Stimulated activated CD4-positive, alpha-beta T cell treated with anti-CD3 and anti-CD28 coated beads, Interleukin-12 subunit alpha, Interleukin-12 subunit beta, amount 100 ng/mL, for 24 hours (primary cell): ENCODE measurements around the gene C1QTNF8.

Experiments used
- DNase-seq, 2 experiments: peaks; one replicate each; pipeline ENCODE4 v3.0.0-alpha.2; 2020; ENCODE audit warnings: low read depth in 2 of 2

The C1QTNF8 gene

DNA sequence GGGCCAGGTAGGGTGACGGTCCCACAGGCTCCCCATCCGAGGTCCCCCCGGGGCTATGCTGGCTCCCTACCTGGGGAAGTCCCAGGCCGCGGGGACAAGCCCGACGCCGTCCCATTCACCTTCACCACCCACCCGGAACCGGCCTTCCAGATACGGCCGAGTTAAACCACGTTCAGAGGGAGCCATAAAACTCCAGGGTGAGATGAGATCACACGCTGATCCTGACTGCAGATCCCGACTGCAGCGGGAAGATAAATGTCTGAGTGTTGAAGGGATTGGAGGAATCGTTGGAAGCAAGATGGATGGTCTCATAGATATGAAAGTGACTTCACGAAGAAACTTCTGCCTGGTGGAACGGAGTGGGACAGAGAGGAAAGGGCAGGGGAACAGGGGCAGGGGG is 13.6 kb upstream of the C1QTNF8 start:
- DNase-seq = no peak

DNA sequence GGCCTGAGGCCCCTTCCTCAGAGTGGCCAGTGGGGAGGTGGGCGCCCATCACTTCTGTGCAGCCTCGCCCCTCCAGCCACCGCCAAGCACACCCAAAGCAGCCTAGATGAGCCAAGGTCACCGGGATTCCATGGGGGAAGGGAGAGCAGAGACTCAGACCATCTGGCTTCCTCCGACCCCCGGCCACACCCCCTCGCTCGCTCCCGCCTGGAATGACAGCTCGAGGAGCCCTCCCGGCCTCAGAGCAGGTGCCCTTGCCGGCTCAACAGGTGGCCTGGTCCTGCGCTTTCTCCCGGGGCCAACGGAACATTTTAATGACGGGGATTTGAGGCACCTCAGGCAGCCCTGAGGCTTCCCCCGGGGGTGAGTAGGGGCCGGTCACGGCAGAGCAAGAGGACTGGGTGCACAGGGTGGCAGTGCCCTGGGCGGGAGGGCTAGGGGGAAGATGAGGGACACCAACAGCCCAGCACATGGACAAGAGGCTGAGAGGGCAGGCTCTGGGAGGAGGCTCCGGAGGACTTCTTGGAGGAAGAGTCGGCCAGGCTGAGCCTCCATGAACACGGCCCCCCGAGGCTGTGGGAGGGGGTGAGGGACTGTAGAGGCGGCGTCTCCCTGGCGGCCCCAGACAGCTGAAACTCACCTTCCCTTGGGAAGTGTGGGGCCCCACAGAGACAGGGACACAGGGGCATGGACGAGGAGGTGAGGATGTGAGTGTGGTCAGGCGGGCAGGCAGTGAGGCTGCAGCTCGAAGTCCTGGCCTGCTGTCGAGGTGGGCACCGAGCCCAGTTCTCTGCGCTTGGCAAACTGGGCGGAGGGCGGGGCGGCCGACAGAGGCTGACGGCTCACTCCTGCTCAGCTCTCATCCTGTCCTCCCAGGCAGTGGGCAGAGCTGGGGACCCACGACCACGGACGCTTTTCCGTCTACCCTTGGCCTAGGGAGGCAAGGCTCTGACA is 12.5 kb upstream of the C1QTNF8 start:
- DNase-seq = no peak

DNA sequence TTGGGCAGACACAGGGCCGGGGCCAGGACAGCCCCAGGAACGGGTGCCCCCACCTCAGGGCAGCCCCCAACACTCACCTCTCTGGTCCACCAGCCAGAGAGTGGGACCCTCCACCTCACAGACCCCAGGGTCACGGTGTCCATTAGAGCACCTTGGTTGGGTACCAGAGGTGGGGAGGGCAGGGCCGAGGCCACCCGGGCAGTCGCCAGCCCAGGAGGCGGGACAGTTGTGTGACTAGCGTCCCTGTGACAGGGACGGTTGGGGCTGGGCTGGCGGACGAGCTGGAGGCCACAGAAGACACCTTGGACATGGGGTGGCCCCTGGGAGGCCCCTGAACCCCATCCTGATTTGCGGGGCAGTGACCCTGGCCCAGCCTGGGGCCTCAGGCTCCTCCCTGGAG is 11.7 kb upstream of the C1QTNF8 start:
- DNase-seq = no peak

DNA sequence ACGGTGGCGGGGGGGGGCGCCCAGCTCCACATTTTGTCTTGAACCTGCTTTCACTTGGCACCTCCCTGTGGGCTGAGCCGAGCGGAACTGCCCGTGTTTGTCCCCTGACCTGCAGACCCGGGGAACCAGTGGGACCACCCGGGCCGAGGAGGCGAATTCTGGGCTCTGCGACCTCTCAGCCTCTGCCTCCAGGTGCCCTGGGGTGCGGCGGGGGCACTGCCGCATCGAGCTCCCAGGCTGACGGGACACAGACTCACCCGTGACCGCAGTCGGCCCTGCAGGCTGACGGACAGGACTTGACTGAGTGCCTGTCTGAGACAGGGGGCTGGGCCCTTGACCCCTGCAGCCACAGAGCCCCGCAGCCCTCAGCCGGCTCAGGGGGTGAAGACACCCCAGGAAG is 11.1 kb upstream of the C1QTNF8 start:
- DNase-seq = no peak

DNA sequence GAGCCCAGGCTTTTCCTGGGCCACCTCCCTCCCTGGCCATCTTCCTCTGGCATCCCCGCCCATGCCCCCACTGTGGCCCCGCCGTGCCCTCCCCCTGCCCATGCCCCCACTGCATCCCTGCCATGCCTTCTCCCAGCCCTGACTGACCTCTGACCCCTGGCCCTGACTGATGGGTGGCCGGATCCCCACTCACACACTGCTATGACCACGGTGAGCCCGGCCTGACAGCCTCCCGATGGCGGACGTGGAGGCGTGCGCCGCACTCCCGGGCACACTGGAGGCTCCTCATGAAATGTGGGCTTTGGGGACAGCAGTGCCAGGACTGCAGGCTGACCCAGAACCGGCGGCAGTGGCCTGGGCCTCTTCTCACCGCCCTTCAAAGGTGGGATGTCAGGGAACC is 10.6 kb upstream of the C1QTNF8 start:
- no peak for DNase-seq

- DNase-seq = peak in 1 of 2 experiments; percentile 42
Measured at GRCh38 chr16:1105888-1106620, 10.0 kb upstream of the C1QTNF8 start.

GRCh38 chr16:1103636-1103980 is 7.6 kb upstream of the C1QTNF8 start:
- no peak for DNase-seq

DNA sequence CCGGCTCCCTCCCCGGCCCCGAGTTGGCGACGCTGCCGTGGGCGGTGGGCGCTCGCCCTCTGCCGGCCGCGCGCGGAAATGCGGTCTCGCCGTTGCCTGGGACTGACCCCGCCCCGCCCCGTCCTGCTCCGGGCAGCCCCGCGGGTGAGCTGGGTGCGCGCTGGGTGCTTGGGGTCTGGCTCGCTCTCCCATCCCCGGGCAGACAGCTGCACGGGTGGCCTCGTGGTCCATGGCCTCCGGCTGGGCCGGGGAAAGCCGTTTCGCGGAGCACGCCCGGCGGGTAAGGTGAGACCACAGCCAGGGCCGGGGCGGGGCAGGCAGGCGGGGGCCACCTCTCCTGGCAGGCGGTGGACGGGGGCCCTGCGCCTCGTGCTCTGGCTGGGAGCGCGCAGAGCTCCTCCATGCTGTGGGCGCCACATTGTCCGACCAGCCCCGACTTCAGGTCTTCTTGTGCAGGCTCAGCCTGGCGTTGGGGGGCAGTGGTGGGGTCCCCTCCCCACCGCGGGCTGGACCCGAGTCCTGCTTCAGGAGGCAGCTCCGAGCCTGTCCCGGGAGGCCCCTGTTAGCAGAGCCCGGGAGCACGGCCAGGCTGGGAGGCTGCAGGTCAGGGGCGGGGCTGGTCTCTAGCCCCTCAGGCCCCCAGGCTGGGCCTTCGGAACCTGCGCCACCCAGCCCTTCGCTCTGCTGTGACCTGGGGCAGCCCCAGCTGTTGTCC is 7.0 kb upstream of the C1QTNF8 start:
- peak; percentile 42 to 61 for DNase-seq

GRCh38 chr16:1102333-1102700 is 6.3 kb upstream of the C1QTNF8 start:
- no peak for DNase-seq

GRCh38 chr16:1101573-1102332 is 5.7 kb upstream of the C1QTNF8 start:
- no peak for DNase-seq

DNA sequence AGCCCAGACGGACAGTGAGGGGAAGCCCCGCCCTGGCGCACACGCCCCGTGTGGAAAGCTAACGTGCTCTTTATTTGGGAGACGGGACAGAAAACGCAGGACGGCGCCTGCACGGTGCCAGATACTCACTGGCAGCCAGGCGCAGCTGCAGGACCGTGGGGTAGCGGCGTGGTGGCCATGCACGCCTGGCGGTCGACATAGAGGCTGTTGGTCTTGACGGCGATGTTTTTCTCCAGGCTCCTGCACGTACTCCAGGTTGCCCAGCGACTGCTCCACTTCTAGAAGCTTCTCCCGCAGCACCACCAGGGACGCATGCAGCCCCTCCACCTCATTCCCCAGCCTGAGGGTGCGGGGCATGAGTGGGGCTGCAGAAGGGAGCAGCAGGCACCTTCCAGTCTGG is 5.1 kb upstream of the C1QTNF8 start:
- DNase-seq = no peak

- DNase-seq = no peak
Measured at GRCh38 chr16:1100084-1100800, 4.2 kb upstream of the C1QTNF8 start.

DNA sequence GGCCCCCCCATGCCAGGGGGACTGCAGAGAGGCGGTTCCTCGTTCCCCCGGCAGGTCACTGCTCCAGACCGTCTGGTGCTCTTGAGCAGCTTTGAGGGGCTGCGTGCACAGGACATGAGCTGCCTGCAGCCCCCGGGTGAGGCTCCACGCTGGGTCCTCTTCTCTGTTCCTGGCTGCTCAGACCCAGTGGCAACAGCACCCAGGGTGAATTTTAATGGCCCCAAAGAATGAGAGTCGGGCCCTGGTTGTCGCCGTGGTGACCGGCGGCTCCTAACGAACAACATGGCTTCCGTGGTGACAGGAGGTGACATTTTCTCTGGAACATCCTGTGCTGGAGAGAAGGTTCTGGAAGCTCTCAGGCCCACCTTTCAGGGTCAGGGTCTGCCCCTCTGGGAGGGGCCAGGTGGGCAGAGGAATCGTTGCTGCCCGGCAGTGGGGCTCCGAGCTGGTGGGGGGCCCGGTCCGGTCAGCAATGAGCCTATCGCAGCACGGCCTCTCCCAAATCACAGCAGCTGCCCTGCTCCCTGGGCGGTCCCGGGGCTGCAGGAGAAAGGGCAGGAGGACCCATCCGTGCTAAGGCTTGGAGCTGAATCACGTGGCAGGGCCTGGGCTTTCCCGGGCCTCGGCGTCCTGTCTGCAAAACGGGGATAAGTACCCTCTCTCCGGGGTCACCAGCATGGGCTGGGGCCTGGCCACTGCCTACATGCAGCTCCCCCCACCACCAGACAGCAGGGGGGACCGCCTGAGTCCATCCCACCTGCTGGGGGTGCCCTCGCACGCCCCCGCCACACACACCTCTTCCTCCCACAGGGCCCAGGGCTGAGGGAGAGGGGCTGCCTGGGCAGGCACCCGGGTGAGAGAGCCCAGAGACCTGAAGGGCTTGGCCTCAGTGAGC is 3.4 kb upstream of the C1QTNF8 start:
- DNase-seq = no peak

DNA sequence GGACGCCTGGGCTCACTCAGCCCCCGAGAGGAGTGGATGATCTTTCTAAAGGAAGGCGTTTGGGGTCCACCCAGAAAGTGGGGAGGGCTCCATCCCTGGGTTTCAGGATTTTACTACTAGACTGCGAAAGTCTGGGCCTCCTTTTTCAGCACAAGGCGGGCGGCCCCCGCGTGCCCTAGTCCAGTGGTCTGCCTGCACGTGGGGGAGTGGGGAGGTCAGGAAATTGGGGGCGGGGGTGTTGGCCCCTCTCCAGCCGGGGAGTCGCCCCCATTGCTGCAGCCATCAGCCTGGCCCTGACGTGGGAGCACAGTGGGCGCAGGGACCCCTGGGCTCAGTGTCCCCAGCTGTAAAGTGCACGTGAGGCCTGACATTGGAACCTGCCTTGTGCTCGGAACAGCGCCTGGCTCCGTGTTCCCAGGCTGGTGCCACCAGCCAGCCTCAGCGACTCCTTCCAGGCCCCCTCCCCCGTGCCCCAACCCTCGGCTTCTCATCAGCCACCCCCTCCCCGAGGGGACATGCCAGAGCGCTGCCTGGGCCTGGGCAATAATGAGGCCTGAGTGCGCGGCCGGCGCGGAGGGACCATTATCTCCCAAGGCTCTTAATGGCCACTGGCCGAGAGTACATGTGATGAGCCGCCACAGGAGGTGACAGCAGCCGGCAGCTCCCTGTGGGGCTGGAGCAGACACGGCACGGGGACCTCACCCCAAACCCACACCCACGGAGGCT is 2.4 kb upstream of the C1QTNF8 start:
- no peak for DNase-seq

- no peak for DNase-seq
Measured at GRCh38 chr16:1097800-1098199, 1.8 kb upstream of the C1QTNF8 start.

GRCh38 chr16:1097156-1097555 is 1.1 kb upstream of the C1QTNF8 start:
- DNase-seq = no peak

GRCh38 chr16:1095450-1096168 is 435 bp downstream of the C1QTNF8 start:
- DNase-seq = no peak

DNA sequence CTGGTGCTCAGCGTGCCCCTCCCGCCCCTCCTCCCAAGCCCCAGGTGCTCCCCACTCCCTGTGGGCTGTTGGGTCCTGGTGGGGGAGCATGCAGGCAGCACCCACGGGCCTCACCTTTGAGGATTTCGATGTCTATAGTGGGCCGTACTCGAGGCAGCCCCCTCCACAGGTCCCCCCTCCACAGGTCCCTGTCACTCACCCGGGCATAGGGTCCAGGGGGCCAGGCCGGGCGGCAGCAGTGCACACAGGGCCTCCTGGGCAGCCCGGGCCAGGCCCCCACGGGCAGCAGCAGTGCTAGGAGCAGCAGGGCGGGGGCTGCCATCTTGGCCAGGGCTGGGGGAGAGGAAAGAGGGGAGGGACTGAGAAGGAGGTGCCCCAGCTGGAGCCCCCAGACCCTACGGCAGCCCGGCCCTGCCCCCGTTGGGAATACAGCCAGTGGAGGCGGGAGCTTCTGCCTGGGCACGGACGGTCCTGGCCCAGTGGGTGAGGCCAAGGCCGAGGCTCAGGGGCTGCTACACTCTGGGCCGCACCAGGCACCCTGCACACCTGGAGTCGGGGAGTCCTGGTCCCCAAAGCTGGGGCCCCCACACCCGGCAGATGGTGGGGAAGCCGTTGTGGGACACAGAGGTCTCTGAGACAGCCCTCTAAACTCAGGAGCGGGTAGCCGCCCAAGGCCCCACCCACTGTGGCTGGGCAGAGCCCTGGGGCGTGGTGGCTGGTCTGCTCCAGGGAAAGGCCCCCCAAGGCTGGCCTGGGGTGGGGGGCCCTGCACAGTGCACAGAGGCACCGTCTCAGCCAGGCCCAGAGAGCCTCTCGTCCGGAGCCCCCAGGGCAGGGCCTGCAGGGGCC is 1.2 kb downstream of the C1QTNF8 start:
- no peak for DNase-seq
